Omental fat pad (tissue), 4 donors: ENCODE data around the gene POLE2. TPM values are rescaled to one million over a fixed set of nuclear protein-coding genes. Genes with fewer than 3 reads are reported as not detected.
"Not testable (repeated sequence)": the region's sequence is repeated elsewhere in the genome, so short reads cannot be mapped to it uniquely, and the experiment has no call there.

Experiments used
- ATAC-seq: fragments of 150-250 bp; one replicate; pipeline ENCODE4 v1.9.1; 2016; ENCODE audit warnings: mild to moderate bottlenecking, moderate library complexity; ENCODE audit not compliant: low FRiP score
- DNase-seq: peaks from one replicate; pipeline ENCODE4 v3.0.0-alpha.2; 2019; ENCODE audit warnings: low spot score
- total RNA-seq, 4 donors: library from RNA; depleted of rRNA; stranded (reverse); fragments of >200 nt; gene quantifications; one replicate each; pipeline ENCODE4 v1.1.0, GENCODE V29; 2016
- TF ChIP-seq, protein P1 (sequence below), 3 donors: fragments of 450-650 bp; IDR thresholded peaks; one replicate each; pipeline ENCODE4 v1.5.1; 2016 to 2017; ENCODE audit warnings: antibody characterized with exemption in 3 of 3, mild to moderate bottlenecking in 3 of 3, moderate library complexity in 2 of 3

POLE2 gene
- total RNA-seq, 4 donors from 2014 or later: 0.84 to 2.6 (median 2.1) TPM

DNA sequence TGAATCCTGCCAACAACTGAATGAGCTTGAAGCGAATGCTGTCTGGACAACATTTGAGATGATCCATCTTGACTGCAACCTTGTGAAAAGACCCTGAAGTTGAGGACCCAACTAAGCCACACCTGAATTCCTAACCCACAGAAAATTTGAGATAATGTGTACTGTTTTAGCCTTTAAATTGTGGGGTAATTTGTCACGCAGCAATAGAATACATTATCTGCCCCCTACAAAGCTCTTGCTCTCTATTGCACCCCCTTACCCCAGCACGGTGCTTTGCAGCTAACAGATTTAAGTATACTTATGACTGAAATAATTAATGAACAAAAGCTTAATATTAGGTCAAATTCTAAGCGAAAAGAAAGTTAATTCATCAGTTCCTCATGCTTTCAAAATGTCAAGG lies 1.6 kb downstream of the POLE2 start:
- TF ChIP-seq, protein P1, sequence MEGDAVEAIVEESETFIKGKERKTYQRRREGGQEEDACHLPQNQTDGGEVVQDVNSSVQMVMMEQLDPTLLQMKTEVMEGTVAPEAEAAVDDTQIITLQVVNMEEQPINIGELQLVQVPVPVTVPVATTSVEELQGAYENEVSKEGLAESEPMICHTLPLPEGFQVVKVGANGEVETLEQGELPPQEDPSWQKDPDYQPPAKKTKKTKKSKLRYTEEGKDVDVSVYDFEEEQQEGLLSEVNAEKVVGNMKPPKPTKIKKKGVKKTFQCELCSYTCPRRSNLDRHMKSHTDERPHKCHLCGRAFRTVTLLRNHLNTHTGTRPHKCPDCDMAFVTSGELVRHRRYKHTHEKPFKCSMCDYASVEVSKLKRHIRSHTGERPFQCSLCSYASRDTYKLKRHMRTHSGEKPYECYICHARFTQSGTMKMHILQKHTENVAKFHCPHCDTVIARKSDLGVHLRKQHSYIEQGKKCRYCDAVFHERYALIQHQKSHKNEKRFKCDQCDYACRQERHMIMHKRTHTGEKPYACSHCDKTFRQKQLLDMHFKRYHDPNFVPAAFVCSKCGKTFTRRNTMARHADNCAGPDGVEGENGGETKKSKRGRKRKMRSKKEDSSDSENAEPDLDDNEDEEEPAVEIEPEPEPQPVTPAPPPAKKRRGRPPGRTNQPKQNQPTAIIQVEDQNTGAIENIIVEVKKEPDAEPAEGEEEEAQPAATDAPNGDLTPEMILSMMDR (IDR thresholded peaks at IDR 0.05): no peak
- no peak for DNase-seq
- ATAC-seq: no peak

DNA sequence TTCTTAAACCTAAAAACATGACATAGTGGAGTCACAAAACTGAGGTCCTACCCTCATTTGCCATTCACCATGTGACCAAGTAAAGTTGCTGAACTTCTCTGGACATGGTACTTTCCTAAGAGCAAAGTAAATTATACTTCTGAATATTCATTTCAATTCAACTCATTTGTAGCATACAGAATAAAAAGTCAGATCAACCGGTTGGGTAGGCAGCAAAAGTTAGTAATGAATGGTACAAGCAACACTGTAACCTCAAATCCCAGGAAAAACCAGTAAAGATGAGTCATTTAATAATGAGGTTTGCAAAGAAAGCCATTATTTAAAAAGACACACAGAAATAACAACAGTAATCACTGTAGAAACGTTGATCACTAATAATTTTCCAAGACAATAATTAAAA lies 8.7 kb downstream of the POLE2 start:
- TF ChIP-seq, protein P1 (IDR thresholded peaks at IDR 0.05): no peak
- DNase-seq (no peak), ATAC-seq (no peak)

DNA sequence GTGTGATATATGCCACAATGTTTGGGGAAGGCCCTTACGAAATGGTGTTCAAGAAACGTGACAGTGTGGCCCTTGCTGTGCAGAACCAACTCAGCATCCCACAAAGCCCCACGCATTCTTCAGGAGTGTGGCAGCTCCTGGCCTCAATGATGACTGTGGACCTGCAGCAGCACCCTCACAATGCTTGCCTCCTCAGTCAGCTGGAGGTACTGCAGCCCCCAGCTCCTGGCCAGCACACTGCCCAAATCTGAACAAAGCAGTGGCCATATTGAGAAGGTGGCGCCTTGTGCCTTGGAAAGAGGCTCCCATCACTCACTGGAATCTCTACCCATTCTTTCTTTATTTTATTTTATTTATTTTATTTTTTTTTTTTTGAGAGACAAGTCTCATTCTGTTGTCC lies 10.4 kb downstream of the POLE2 start:
- TF ChIP-seq, protein P1 (IDR thresholded peaks at IDR 0.05): no peak
- no peak for ATAC-seq

DNA sequence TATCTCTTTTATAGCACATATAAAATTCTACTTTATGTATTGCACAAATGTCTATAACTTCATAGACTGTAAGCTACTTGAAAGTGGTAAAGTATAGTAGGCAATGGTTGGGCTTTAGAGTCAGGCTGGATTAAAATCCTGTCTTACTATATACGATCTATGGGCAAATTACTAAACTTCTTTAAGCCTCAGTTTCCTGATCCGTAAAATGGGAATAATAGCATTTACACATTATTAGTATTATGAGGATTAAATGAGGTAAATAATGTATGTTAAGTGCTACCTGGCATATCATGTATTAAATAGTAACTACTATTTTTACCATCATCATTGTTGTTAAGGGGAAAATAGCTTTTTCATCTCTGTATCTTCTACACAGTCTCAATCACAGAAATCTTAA lies 14.4 kb downstream of the POLE2 start:
- DNase-seq (no peak), ATAC-seq (no peak)
- TF ChIP-seq, protein P1 (IDR thresholded peaks at IDR 0.05): no peak

More for the DNA sequence above, 10.4 kb downstream of the POLE2 start:
- DNase-seq: no peak

DNA sequence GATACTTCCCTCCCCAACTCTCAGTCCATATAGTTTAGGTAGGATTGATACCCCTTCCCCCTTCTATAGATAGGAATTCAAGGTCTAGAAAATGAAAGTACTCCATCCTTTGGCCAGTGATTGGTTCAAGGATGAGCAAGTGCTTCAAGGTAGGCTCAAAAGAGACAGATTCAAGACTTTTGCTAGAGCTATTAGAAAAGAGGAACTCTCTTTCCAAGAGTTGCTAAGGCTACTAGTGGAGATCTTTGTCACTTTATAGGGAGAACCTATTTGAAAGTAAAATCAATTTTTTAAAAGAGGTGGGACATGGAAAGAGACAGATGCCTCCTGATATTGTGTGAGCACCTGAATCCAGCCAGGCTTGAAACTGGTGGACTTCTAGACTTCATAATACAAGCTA lies 17.5 kb downstream of the POLE2 start:
- DNase-seq: no peak
- TF ChIP-seq, protein P1 (IDR thresholded peaks at IDR 0.05): no peak

DNA sequence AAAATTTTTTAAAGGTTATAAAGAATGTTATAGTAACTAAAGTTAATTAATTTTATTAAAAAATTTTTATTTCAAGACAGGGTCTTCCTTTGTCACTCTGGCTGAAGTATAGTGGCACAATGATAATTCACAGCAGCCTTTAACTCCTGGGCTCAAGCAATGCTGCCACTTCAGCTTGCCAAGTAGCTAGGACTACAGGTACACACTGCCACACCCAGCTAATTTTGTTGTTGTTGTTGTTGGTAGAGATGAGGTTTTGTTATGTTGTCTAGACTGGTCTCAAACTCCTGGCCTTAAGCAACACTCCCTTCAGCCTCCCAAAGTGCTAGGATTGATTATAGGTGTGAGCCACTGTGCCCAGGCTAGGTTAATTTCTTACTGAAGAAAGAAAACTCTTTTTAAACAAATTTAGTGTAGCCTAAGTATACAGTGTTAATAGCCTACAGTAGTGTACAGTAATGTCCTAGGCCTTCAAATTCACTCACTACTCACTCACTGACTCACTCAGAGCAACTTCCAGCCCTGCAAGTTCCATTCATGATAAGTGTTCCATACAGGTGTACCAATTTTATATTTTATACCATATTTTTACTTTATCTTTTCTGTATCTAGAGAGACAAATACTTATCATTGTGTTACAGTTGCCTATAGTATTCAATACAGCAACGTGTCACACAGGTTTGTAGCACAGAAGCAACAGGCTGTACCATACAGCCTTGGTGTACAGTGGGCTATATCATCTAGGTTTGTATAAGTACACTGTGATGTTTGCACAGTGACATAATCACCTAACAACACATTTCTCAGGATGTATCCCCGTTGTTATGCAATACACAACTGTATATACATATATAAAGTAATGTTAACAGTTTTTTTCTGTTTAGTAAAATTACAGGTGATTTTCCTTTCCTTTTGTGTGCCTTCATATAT lies 28.2 kb downstream of the POLE2 start:
- DNase-seq (no peak), ATAC-seq (no peak)
- TF ChIP-seq, protein P1 (IDR thresholded peaks at IDR 0.05): no peak

More for the DNA sequence above, 17.5 kb downstream of the POLE2 start:
- no peak for ATAC-seq

DNA sequence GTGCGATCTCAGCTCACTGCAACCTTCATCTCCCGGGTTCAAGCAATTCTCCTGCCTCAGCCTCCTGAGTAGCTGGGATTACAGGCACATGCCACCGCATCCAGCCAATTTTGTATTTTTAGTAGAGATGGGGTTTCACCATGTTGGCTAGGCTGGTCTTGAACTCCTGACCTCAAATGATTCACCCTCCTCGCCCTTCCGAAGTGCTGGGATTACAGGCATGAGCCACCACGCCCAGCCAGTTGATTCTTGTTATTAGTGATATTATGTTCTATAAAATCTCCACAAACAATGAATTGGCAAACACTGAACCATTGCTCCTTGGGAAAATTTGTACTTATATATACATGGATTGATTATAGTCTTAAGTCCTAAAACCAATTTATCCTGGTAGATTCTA lies 30.5 kb downstream of the POLE2 start:
- ATAC-seq, DNase-seq: not testable (repeated sequence)
